GM23248 (cell line): ENCODE measurements around the gene MDM1.

Experiments
- EZH2 ChIP-seq: fragments of 200-600 bp; sonication (generic); IDR thresholded peaks from 2 replicates; pipeline ENCODE4 v1.6.1; 2018; ENCODE audit warnings: antibody characterized with exemption, mild to moderate bottlenecking; ENCODE audit not compliant: insufficient read depth, poor library complexity, severe bottlenecking
- EZH2phosphoT487 ChIP-seq: fragments of 200-600 bp; sonication (generic); IDR thresholded peaks from 2 replicates; pipeline ENCODE4 v1.6.1; 2018; ENCODE audit warnings: antibody characterized with exemption, moderate library complexity, mild to moderate bottlenecking, low read depth; ENCODE audit not compliant: insufficient read depth

DNA sequence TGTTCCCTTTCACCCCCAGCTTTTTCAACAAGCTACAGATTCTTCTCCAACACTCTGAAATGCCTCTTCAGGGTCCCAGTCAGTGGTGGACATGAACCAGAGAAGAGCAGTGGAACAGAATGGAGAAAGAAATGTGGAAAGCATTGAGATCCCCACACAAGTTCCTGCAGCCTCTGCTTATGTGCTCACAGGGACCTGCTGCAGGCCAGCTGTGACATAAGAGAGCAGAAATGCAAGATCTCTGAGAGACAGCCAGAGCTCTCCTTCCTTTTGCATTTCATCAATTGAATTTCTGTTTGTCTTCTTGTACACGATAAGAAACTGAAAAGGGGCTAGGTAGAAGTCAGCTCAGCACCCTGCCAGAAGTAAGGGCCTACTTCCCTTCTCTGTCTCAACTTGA, 6.2 kb downstream of the MDM1 start:
- TF ChIP-seq EZH2 = no peak
- no peak for TF ChIP-seq EZH2phosphoT487
